Stimulated activated CD8-positive, alpha-beta memory T cell treated with anti-CD3 and anti-CD28 coated beads, Interleukin-4, amount 100 ng/mL, for 48 hours (primary cell): ENCODE results near the gene AKR1C2.
"Not testable (repeated sequence)": the region's sequence is repeated elsewhere in the genome, so short reads cannot be mapped to it uniquely, and the experiment has no call there.

Source experiments
- DNase-seq: peaks from one replicate; pipeline ENCODE4 v3.0.0-alpha.2; 2020

Gene AKR1C2

GRCh38 chr10:4984971-4985594 lies 18.6 kb downstream of the AKR1C2 start:
- no peak for DNase-seq

GRCh38 chr10:4984223-4984622 lies 19.4 kb downstream of the AKR1C2 start:
- DNase-seq: no peak

GRCh38 chr10:4983615-4984216 lies 19.9 kb downstream of the AKR1C2 start:
- no peak for DNase-seq

- DNase-seq: no peak
Observed at GRCh38 chr10:4982764-4983226, 20.9 kb downstream of the AKR1C2 start.

- no peak for DNase-seq
Observed at GRCh38 chr10:4981722-4982471, 21.8 kb downstream of the AKR1C2 start.

- DNase-seq: no peak
Observed at GRCh38 chr10:4980793-4981192, 22.9 kb downstream of the AKR1C2 start.

GRCh38 chr10:4978870-4979269 lies 24.8 kb downstream of the AKR1C2 start:
- no peak for DNase-seq

- no peak for DNase-seq
Observed at GRCh38 chr10:4977025-4977424, 26.6 kb downstream of the AKR1C2 start.

GRCh38 chr10:4974400-4974799 lies 29.3 kb downstream of the AKR1C2 start:
- DNase-seq: not testable (repeated sequence)

GRCh38 chr10:4973294-4973693 lies 30.4 kb downstream of the AKR1C2 start:
- DNase-seq: not testable (repeated sequence)

GRCh38 chr10:4972369-4973142 lies 31.1 kb downstream of the AKR1C2 start:
- DNase-seq: not testable (repeated sequence)

- DNase-seq: not testable (repeated sequence)
Observed at GRCh38 chr10:4970362-4970761, 33.3 kb downstream of the AKR1C2 start.

- DNase-seq: not testable (repeated sequence)
Observed at GRCh38 chr10:4969289-4969688, 34.4 kb downstream of the AKR1C2 start.

GRCh38 chr10:4967189-4967588 lies 36.5 kb downstream of the AKR1C2 start:
- not testable (repeated sequence) for DNase-seq

- not testable (repeated sequence) for DNase-seq
Observed at GRCh38 chr10:4965763-4966162, 37.9 kb downstream of the AKR1C2 start.

GRCh38 chr10:4963815-4964154 lies 39.9 kb downstream of the AKR1C2 start:
- DNase-seq: not testable (repeated sequence)

GRCh38 chr10:4962876-4963814 lies 40.5 kb downstream of the AKR1C2 start, which contains the start of gene AKR1C1:
TSS of gene AKR1C1 (plus strand) at chr10:4963415. CDS start at chr10:4963445, 30 bp downstream.
- not testable (repeated sequence) for DNase-seq

GRCh38 chr10:4962308-4962707 lies 41.3 kb downstream of the AKR1C2 start:
- not testable (repeated sequence) for DNase-seq

GRCh38 chr10:4961558-4961957 lies 42.1 kb downstream of the AKR1C2 start:
- DNase-seq: not testable (repeated sequence)

GRCh38 chr10:4956955-4957645 lies 46.6 kb downstream of the AKR1C2 start:
- not testable (repeated sequence) for DNase-seq

GRCh38 chr10:4956088-4956487 lies 47.6 kb downstream of the AKR1C2 start:
- not testable (repeated sequence) for DNase-seq
